Loucy (cell line): ENCODE data around the gene DTX1.

Source experiments
- H2AFZ ChIP-seq: fragments of 200-600 bp; sonication (generic); 2 replicates; pipeline ENCODE4 v1.6.0; 2016; ENCODE audit warnings: antibody characterized with exemption, mild to moderate bottlenecking, low read length, moderate library complexity
- H3F3A ChIP-seq: fragments of 200-600 bp; 2 replicates; pipeline ENCODE4 v1.6.0; 2016; ENCODE audit warnings: antibody characterized with exemption, low read depth, mild to moderate bottlenecking
- H3K27me3 ChIP-seq: fragments of 200-600 bp; sonication (generic); 2 replicates; pipeline ENCODE4 v1.6.1; 2014; ENCODE audit warnings: low read length, mild to moderate bottlenecking; ENCODE audit not compliant: insufficient read depth, poor library complexity, severe bottlenecking
- H3K36me3 ChIP-seq: fragments of 200-600 bp; sonication (generic); 2 replicates; pipeline ENCODE4 v1.6.1; 2016; ENCODE audit warnings: low read length; ENCODE audit not compliant: insufficient read depth
- H3K4me1 ChIP-seq: fragments of 200-600 bp; sonication (generic); 2 replicates; pipeline ENCODE4 v1.5.1; 2014; ENCODE audit warnings: low read length, mild to moderate bottlenecking; ENCODE audit not compliant: insufficient read depth, poor library complexity, severe bottlenecking
- H3K4me2 ChIP-seq: fragments of 200-600 bp; sonication (generic); 2 replicates; pipeline ENCODE4 v1.6.0; 2014; ENCODE audit warnings: antibody characterized with exemption, low read length, low read depth, mild to moderate bottlenecking; ENCODE audit not compliant: poor library complexity, severe bottlenecking
- H3K4me3 ChIP-seq: fragments of 200-600 bp; sonication (generic); 2 replicates; pipeline ENCODE4 v1.5.1; 2014; ENCODE audit warnings: low read length, mild to moderate bottlenecking, mixed read lengths; ENCODE audit not compliant: poor library complexity, severe bottlenecking
- H3K79me2 ChIP-seq: fragments of 200-600 bp; sonication (generic); 2 replicates; pipeline ENCODE4 v1.6.1; 2014; ENCODE audit warnings: low read length; ENCODE audit not compliant: insufficient read depth
- H3K9ac ChIP-seq: fragments of 200-600 bp; sonication (generic); 2 replicates; pipeline ENCODE4 v1.6.0; 2014; ENCODE audit warnings: mild to moderate bottlenecking, low read depth, low read length, moderate library complexity; ENCODE audit not compliant: poor library complexity, severe bottlenecking
- H3K9me2 ChIP-seq: fragments of 200-600 bp; sonication (generic); replicated peaks from 2 replicates; pipeline ENCODE4 v1.6.1; 2016; ENCODE audit warnings: low read depth, low read length, mixed read lengths
- H3K9me3 ChIP-seq: fragments of 200-600 bp; sonication (generic); 2 replicates; pipeline ENCODE4 v1.6.1; 2014; ENCODE audit warnings: mild to moderate bottlenecking, antibody characterized with exemption, low read length, low read depth; ENCODE audit not compliant: insufficient read depth
- H4K20me1 ChIP-seq: fragments of 200-600 bp; sonication (generic); 2 replicates; pipeline ENCODE4 v1.6.0; 2014; ENCODE audit warnings: antibody characterized with exemption, low read length, mild to moderate bottlenecking; ENCODE audit not compliant: insufficient read depth, poor library complexity, severe bottlenecking
- EZH2phosphoT487 ChIP-seq: fragments of 200-600 bp; IDR thresholded peaks from 2 replicates; pipeline ENCODE4 v1.6.1; 2018; ENCODE audit warnings: antibody characterized with exemption, mild to moderate bottlenecking, moderate library complexity, borderline replicate concordance
- TF ChIP-seq, protein P1 (sequence below): fragments of 200-600 bp; sonication (generic); conservative IDR thresholded peaks from 2 replicates; pipeline ENCODE4 v1.5.1; 2014; ENCODE audit warnings: mild to moderate bottlenecking, antibody characterized with exemption, low read length

The DTX1 gene

DNA sequence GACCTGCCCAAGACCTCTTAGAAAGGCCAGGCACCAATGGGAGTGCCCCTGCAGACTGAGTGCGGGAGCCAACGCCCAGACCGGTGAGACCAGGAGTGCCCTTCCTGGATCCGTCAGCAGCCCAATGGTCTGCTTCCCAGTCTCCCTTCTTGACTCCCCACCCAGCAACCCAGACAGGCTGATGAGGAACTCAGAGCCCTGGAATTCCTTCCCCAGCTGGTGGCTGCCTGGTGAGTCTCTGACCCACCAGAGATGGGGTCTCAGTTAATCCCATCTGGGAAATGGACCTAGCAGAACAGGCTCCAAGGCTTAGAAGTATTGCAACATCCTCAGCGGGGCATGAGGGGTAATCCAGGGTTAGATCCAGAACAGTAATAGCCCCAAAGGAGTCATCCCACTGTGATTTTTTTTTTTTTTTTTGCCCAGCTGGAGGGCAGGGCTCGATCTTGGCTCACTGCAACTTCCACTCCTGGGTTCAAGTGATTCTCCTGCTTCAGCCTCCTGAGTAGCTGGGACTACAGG is 80.5 kb downstream of the DTX1 start:
- Histone ChIP-seq H2AFZ (no peak overlapping the region), H3K4me2 (no peak overlapping the region), H3K27me3 (no peaks in the 10 kb centered on the region), H3K4me3 (no peak overlapping the region), H3K9me2 (no peaks in the 10 kb centered on the region), H3K9me3 (no peaks in the 10 kb centered on the region), H3K36me3 (no peaks in the 10 kb centered on the region), H3K4me1 (no peaks in the 10 kb centered on the region), H3K79me2 (no peaks in the 10 kb centered on the region), H4K20me1 (no peaks in the 10 kb centered on the region), H3K9ac (no peak overlapping the region), H3F3A (no peaks in the 10 kb centered on the region)
- TF ChIP-seq, protein P1, sequence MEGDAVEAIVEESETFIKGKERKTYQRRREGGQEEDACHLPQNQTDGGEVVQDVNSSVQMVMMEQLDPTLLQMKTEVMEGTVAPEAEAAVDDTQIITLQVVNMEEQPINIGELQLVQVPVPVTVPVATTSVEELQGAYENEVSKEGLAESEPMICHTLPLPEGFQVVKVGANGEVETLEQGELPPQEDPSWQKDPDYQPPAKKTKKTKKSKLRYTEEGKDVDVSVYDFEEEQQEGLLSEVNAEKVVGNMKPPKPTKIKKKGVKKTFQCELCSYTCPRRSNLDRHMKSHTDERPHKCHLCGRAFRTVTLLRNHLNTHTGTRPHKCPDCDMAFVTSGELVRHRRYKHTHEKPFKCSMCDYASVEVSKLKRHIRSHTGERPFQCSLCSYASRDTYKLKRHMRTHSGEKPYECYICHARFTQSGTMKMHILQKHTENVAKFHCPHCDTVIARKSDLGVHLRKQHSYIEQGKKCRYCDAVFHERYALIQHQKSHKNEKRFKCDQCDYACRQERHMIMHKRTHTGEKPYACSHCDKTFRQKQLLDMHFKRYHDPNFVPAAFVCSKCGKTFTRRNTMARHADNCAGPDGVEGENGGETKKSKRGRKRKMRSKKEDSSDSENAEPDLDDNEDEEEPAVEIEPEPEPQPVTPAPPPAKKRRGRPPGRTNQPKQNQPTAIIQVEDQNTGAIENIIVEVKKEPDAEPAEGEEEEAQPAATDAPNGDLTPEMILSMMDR = no peak
- TF ChIP-seq EZH2phosphoT487 = no peak

DNA sequence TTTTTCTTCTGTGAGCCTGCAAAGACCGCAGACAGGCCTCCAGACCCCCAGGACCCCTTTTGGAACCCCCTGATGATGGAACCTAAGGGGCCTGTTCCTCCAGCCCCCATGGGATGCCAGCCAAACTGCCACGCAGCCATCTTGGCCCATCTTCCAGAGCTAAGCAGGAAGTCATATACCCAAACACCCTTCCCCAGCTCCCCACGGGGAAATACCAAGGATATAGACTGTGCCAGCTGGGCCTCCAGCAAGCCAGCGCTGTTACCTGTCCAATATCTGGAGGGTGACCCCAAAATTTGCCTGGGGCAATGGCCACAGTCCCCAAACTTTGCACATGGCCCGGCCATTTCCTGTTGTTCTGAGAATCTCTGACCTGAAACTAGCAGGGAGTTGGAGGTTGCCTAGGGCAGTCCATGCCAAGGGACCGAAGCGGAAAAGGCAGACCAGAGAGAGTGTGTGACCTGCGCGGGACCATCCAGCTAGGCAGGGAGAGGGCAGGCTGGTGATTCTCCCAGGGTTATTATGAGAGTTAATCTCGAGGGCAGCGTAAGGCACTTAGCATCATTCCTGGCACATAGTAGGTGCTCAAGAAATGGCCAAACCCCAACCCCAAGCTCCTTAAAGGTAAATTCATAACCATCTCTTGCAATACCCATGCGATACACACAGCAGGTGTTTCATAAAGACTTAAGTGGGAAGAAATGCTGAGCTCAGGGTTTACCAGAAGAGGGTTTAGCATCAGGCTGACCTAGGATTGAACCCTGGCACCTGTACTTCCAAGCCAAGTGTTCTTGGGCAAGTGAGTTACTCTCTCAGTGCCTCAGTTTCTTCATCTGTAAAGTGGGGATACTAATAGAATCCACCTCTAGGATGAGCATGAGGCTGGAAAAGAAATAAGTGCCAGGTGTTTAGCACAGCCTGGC is 81.6 kb downstream of the DTX1 start:
- no peak overlapping the region for H3K4me2 ChIP-seq
- no peaks in the 10 kb centered on the region for H3K9me3 ChIP-seq
- H3K4me3 ChIP-seq = no peak overlapping the region
- TF ChIP-seq, protein P1 = no peak
- no peak overlapping the region; the same call in 1 of the 2 replicates for H2AFZ ChIP-seq
- H3F3A ChIP-seq = no peaks in the 10 kb centered on the region
- no peak overlapping the region for H3K9ac ChIP-seq
- H4K20me1 ChIP-seq = no peaks in the 10 kb centered on the region
- H3K27me3 ChIP-seq = no peaks in the 10 kb centered on the region
- no peaks in the 10 kb centered on the region for H3K36me3 ChIP-seq
- no peaks in the 10 kb centered on the region for H3K9me2 ChIP-seq
- H3K79me2 ChIP-seq = no peaks in the 10 kb centered on the region
- no peaks in the 10 kb centered on the region for H3K4me1 ChIP-seq

DNA sequence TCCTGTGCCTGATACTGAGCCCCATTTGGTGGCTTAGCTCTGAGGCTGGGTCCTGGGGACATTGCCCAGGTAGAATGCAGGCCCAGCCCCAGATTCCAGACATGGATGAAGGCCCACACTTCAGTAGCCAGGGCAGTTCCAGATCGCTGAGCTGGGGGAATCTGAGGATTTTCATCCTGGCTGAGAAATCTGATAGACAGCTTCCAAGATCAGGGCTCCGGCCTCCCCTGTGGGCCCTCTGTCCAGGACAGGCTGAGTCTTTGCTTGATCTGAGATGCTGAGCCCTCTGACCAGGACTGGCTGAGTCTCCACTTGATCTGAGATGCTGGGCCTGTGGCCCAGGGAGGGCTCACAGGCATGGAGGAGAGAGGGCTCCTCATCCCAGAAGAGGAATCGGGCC is 82.3 kb downstream of the DTX1 start:
- Histone ChIP-seq H3K79me2 (no peaks in the 10 kb centered on the region), H3K4me1 (no peaks in the 10 kb centered on the region)
- TF ChIP-seq, protein P1 = no peak
- TF ChIP-seq EZH2phosphoT487 = no peak

More for the DNA sequence above, 82.3 kb downstream of the DTX1 start:
- Histone ChIP-seq H3K27me3 (no peaks in the 10 kb centered on the region), H3K4me2 (no peak overlapping the region), H3K4me3 (no peak overlapping the region), H3K9me2 (no peaks in the 10 kb centered on the region), H3F3A (no peaks in the 10 kb centered on the region), H4K20me1 (no peaks in the 10 kb centered on the region), H3K9ac (no peak overlapping the region), H3K9me3 (no peaks in the 10 kb centered on the region), H2AFZ (no peak overlapping the region), H3K36me3 (no peaks in the 10 kb centered on the region)
